Endothelial cell of umbilical vein (primary cell): ENCODE results near the gene SLC14A1.

ENCODE experiments used
- CTCF ChIP-seq, 2 donors: IDR thresholded peaks; 1 replicate in 1 of 2; 2 replicates in 1 of 2; pipeline ENCODE4 v1.5.1; 2011; ENCODE audit warnings: low read length in 2 of 2, mild to moderate bottlenecking in 2 of 2, moderate library complexity in 2 of 2, control low read depth in 1 of 2, inconsistent platforms in 1 of 2, low read depth in 1 of 2; ENCODE audit not compliant: insufficient read depth in 1 of 2; ENCODE audit errors: extremely low read depth in 1 of 2
- POLR2AphosphoS5 ChIP-seq: IDR thresholded peaks from 2 replicates; pipeline ENCODE4 v1.6.1; 2012; ENCODE audit warnings: low read depth, mild to moderate bottlenecking, control low read depth, low read length, moderate library complexity; ENCODE audit not compliant: insufficient read depth

GRCh38 chr18:45726603-45727002 is 2.6 kb downstream of the SLC14A1 start:
- TF ChIP-seq POLR2AphosphoS5 (no peak), CTCF (IDR thresholded peaks at IDR 0.05; ENCODE audit: extremely low read depth in 1 of 2, insufficient read depth in 1 of 2, low read depth in 1 of 2, low read length in 2 of 2) (no peak)
